ENCODE measurements around the gene PACSIN1.

PACSIN1 gene

GRCh38 chr6:34489207-34489805 is 23.4 kb downstream of the PACSIN1 start:
- no peak for TF ChIP-seq CTCF (IDR thresholded peaks at IDR 0.05; ENCODE audit: low read depth, low read length)
- no peak overlapping the region for H3K4me3 ChIP-seq (ENCODE audit: low read depth, low read length)
- H3K27me3 ChIP-seq (ENCODE audit: insufficient read depth, low read depth, severe bottlenecking): no peaks in the 10 kb centered on the region
- H3K27ac ChIP-seq: peak overlapping the region; percentile 85
- DNase-seq: no peak
- no peaks in the 10 kb centered on the region for H3K9me3 ChIP-seq (ENCODE audit: severe bottlenecking)
- no peaks in the 10 kb centered on the region; the same call in 1 of the 2 replicates for H3K36me3 ChIP-seq

- Histone ChIP-seq H3K27me3 (ENCODE audit: insufficient read depth, low read depth, severe bottlenecking) (no peaks in the 10 kb centered on the region), H3K9me3 (ENCODE audit: severe bottlenecking) (no peaks in the 10 kb centered on the region), H3K4me3 (ENCODE audit: low read depth, low read length) (peak overlapping the region; percentile 38), H3K27ac (peak overlapping the region; percentile 85), H3K36me3 (no peaks in the 10 kb centered on the region; the same call in 1 of the 2 replicates)
- DNase-seq: peak; percentile 98
- TF ChIP-seq CTCF (IDR thresholded peaks at IDR 0.05; ENCODE audit: low read depth, low read length): peak; percentile 92
Observed at GRCh38 chr6:34490390-34491090, 24.7 kb downstream of the PACSIN1 start.

GRCh38 chr6:34491091-34491430 is 25.2 kb downstream of the PACSIN1 start:
- Histone ChIP-seq H3K4me3 (ENCODE audit: low read depth, low read length) (peak overlapping the region; percentile 38), H3K9me3 (ENCODE audit: severe bottlenecking) (no peaks in the 10 kb centered on the region), H3K36me3 (no peaks in the 10 kb centered on the region; the same call in 1 of the 2 replicates), H3K27ac (peak overlapping the region; percentile 85), H3K27me3 (ENCODE audit: insufficient read depth, low read depth, severe bottlenecking) (no peaks in the 10 kb centered on the region)
- no peak for TF ChIP-seq CTCF (IDR thresholded peaks at IDR 0.05; ENCODE audit: low read depth, low read length)
- DNase-seq: peak; percentile 69

- no peak for TF ChIP-seq CTCF (IDR thresholded peaks at IDR 0.05; ENCODE audit: low read depth, low read length)
- Histone ChIP-seq H3K27ac (no peak overlapping the region), H3K4me3 (ENCODE audit: low read depth, low read length) (no peak overlapping the region), H3K27me3 (ENCODE audit: insufficient read depth, low read depth, severe bottlenecking) (no peaks in the 10 kb centered on the region), H3K36me3 (no peaks in the 10 kb centered on the region; the same call in none of the 2 replicates), H3K9me3 (ENCODE audit: severe bottlenecking) (no peaks in the 10 kb centered on the region)
- no peak for DNase-seq
Observed at GRCh38 chr6:34493344-34493743, 27.5 kb downstream of the PACSIN1 start.

- no peak for DNase-seq
- Histone ChIP-seq H3K36me3 (no peaks in the 10 kb centered on the region; the same call in none of the 2 replicates), H3K27me3 (ENCODE audit: insufficient read depth, low read depth, severe bottlenecking) (no peaks in the 10 kb centered on the region), H3K27ac (no peak overlapping the region), H3K4me3 (ENCODE audit: low read depth, low read length) (no peak overlapping the region), H3K9me3 (ENCODE audit: severe bottlenecking) (peaks cover 8% of the 10 kb centered on the region)
- no peak for TF ChIP-seq CTCF (IDR thresholded peaks at IDR 0.05; ENCODE audit: low read depth, low read length)
Observed at GRCh38 chr6:34494973-34495372, 29.1 kb downstream of the PACSIN1 start.
